A549 (cell line): ENCODE data around the gene CBARP. TPM values are rescaled to one million over a fixed set of nuclear protein-coding genes. Genes with fewer than 3 reads are reported as not detected.
A peak's percentile ranks its signal among the peaks of the same experiment; 100 is the strongest.

Experiments used
- ATOH8 ChIP-seq: fragments of 250-450 bp; sonication (Bioruptor Pico); IDR thresholded peaks from 2 replicates; pipeline ENCODE4 v1.5.0; 2020; ENCODE audit warnings: low read depth, mild to moderate bottlenecking, moderate library complexity
- BCL3 ChIP-seq: fragments of >200 bp; sonication (Bioruptor Twin); formaldehyde crosslinking; IDR thresholded peaks from 3 replicates; pipeline ENCODE4 v1.6.1; 2016
- CEBPB ChIP-seq, 2 experiments: fragments of >200 bp in 1 of 2; sonication (Bioruptor Twin) in 1 of 2; formaldehyde crosslinking in 1 of 2; IDR thresholded peaks; 2 replicates each; pipeline ENCODE4 v1.6.1; 2012 to 2016
- CTCF ChIP-seq: fragments of >200 bp; sonication (Bioruptor Twin); formaldehyde crosslinking; IDR thresholded peaks from 3 replicates; pipeline ENCODE4 v1.5.1; 2016
- ELK1 ChIP-seq: fragments of 150-350 bp; IDR thresholded peaks from 2 replicates; pipeline ENCODE4 v1.6.1; 2014; ENCODE audit warnings: low read depth, mild to moderate bottlenecking, low read length
- FOSB ChIP-seq: fragments of 250-450 bp; sonication (Bioruptor Pico); IDR thresholded peaks from 2 replicates; pipeline ENCODE4 v1.5.0; 2020; ENCODE audit warnings: mild to moderate bottlenecking, moderate library complexity
- HEYL ChIP-seq: fragments of 250-450 bp; sonication (Bioruptor Pico); IDR thresholded peaks from 2 replicates; pipeline ENCODE4 v1.8.0; 2021; ENCODE audit warnings: mild to moderate bottlenecking, moderate library complexity
- JUN ChIP-seq, 2 experiments: fragments of >200 bp; sonication (Bioruptor Twin); formaldehyde crosslinking; IDR thresholded peaks; 2 replicates in 1 of 2; 3 replicates in 1 of 2; pipeline ENCODE4 v1.6.1; 2016 to 2017
- MYC ChIP-seq: IDR thresholded peaks from 2 replicates; pipeline ENCODE4 v1.6.1; 2012; ENCODE audit warnings: mild to moderate bottlenecking, inconsistent platforms, low read length, improper control_type of control experiment, borderline replicate concordance
- NPAS2 ChIP-seq: fragments of 250-450 bp; sonication (Bioruptor Pico); IDR thresholded peaks from 2 replicates; pipeline ENCODE4 v1.8.0; 2022; ENCODE audit warnings: mild to moderate bottlenecking, moderate library complexity, borderline replicate concordance
- NR3C1 ChIP-seq: fragments of >200 bp; sonication (Bioruptor Twin); formaldehyde crosslinking; IDR thresholded peaks from 3 replicates; pipeline ENCODE4 v1.6.1; 2017
- PBX3 ChIP-seq: IDR thresholded peaks from 2 replicates; pipeline ENCODE4 v1.6.1; 2012
- PHF8 ChIP-seq: fragments of 200-600 bp; sonication (generic); IDR thresholded peaks from 2 replicates; pipeline ENCODE4 v1.6.1; 2016; ENCODE audit warnings: low read depth, mild to moderate bottlenecking, antibody characterized with exemption, moderate library complexity, borderline replicate concordance
- RARB ChIP-seq: fragments of 250-450 bp; sonication (Bioruptor Pico); IDR thresholded peaks from 2 replicates; pipeline ENCODE4 v1.8.0; 2021; ENCODE audit warnings: mild to moderate bottlenecking, moderate library complexity
- REST ChIP-seq: fragments of 200-600 bp; sonication (generic); IDR thresholded peaks from 2 replicates; pipeline ENCODE4 v1.6.1; 2016; ENCODE audit warnings: antibody characterized with exemption, mild to moderate bottlenecking, moderate library complexity
- SREBF2 ChIP-seq: fragments of 450-650 bp; IDR thresholded peaks from 2 replicates; pipeline ENCODE4 v1.6.1; 2014; ENCODE audit warnings: mild to moderate bottlenecking, moderate library complexity
- polyA plus RNA-seq, 4 experiments: library from polyadenylated mRNA; depleted of rRNA in 3 of 4; stranded (reverse); fragments of >200 nt; fragmentation: RNase III in 1 of 4; extraction: RNeasy Plus Mini Kit Qiagen cat#74134 plus additional on column Dnase treatment in 1 of 4; gene quantifications; 2 replicates in 3 of 4; 3 replicates in 1 of 4; pipeline ENCODE4 v1.2.3, GENCODE V29; 2011 to 2017

CBARP gene
- polyA plus RNA-seq, 2 of the 4 experiments (the other 2 are of a cell fraction) = 0.19 to 2.0 TPM

GRCh38 chr19:1275260-1275975 lies 37.6 kb upstream of the CBARP start, which contains the start of gene FAM174C (continued):
- peak; percentile 87 for TF ChIP-seq PBX3
- TF ChIP-seq SREBF2 = no peak
- no peak for TF ChIP-seq FOSB (CRISPR knock-in tag)
- TF ChIP-seq RARB (CRISPR knock-in tag) = no peak
- no peak for TF ChIP-seq REST
- peak; percentile 86; the same call in 2 of the 3 replicates for TF ChIP-seq BCL3
- no peak for TF ChIP-seq HEYL (CRISPR knock-in tag)
- no peak for TF ChIP-seq NR3C1
- no peak for TF ChIP-seq CTCF
- no peak for TF ChIP-seq PHF8
- TF ChIP-seq CEBPB (IDR thresholded peaks at IDR 0.05) = no peak
- TF ChIP-seq NPAS2 (CRISPR knock-in tag) = 0 out of 2 replicates have a peak, but pooled peaks have one; percentile 35
- TF ChIP-seq ELK1 = no peak
- peak; percentile 98 to 99 for TF ChIP-seq JUN (IDR thresholded peaks at IDR 0.05)
- peak; percentile 69; the same call in 1 of the 2 replicates for TF ChIP-seq MYC
- 0 out of 2 replicates have a peak, but pooled peaks have one; percentile 65 for TF ChIP-seq ATOH8 (CRISPR knock-in tag)
